ENCODE measurements around the gene DRAP1. TPM values are rescaled to one million over a fixed set of nuclear protein-coding genes. Genes with fewer than 3 reads are reported as not detected.

DRAP1 gene
- total RNA-seq, 1 experiment from 2014 or later, result 105 TPM

GRCh38 chr11:65921033-65921555 is 1.9 kb downstream of the DRAP1 start:
- H3K4me2 ChIP-seq (ENCODE audit: insufficient read depth, insufficient read length, low read length), result no peak overlapping the region
- Mint-ChIP-seq H3K27ac (no peak overlapping the region), H3K4me3 (peak overlapping the region in 1 of 2 experiments; percentile 84; a peak in 3 of 5 replicates), H3K4me1 (peaks cover 11 to 21% of the 10 kb centered on the region in 2 experiments), H3K9me3 (no peaks in the 10 kb centered on the region), H3K36me3 (ENCODE audit: insufficient read depth in 1 of 3, low read depth in 3 of 3) (peaks cover 1 to 25% (median 23%) of the 10 kb centered on the region in 3 experiments; a peak in 6 of 7 replicates), H3K27me3 (ENCODE audit: low read depth) (no peaks in the 10 kb centered on the region)
- no peaks in the 10 kb centered on the region for H3K4me1 ChIP-seq (ENCODE audit: insufficient read depth, low read length)
- no peak overlapping the region for H3K14ac ChIP-seq (ENCODE audit: insufficient read depth, low read length)
- H2AFZ ChIP-seq (ENCODE audit: low read length), result no peak overlapping the region
- H2BK5ac ChIP-seq (ENCODE audit: insufficient read length, low read length), result no peak overlapping the region
- H3K79me2 ChIP-seq (ENCODE audit: insufficient read depth, low read length), result no peaks in the 10 kb centered on the region
- no peak overlapping the region for H3T11ph ChIP-seq (ENCODE audit: low read length)
- no peak for DNase-seq
- no peak overlapping the region for H2BK12ac ChIP-seq (ENCODE audit: insufficient read length, low read depth, low read length)
- no peak overlapping the region for H4K91ac ChIP-seq (ENCODE audit: insufficient read length, low read depth, low read length)
- H2BK120ac ChIP-seq (ENCODE audit: low read depth, low read length, poor library complexity, severe bottlenecking), result no peak overlapping the region
- H3K79me1 ChIP-seq (ENCODE audit: insufficient read depth, low read depth, low read length, poor library complexity, severe bottlenecking), result no peaks in the 10 kb centered on the region
- no peak overlapping the region for H3K9ac ChIP-seq (ENCODE audit: extremely low read depth, insufficient read length, low read length)
- no peak overlapping the region for H3K27ac ChIP-seq (ENCODE audit: insufficient read length, low read depth, low read length)
- no peak overlapping the region for H3K23ac ChIP-seq (ENCODE audit: insufficient read length, low read depth, low read length)
- no peak overlapping the region for H2BK15ac ChIP-seq (ENCODE audit: low read depth, low read length)
- no peaks in the 10 kb centered on the region for H4K20me1 ChIP-seq (ENCODE audit: control insufficient read depth, insufficient read depth, insufficient read length)
- H3K27me3 ChIP-seq (ENCODE audit: insufficient read depth, low read length), result no peaks in the 10 kb centered on the region
- H2AK5ac ChIP-seq (ENCODE audit: insufficient read length, low read length), result no peak overlapping the region
- peaks cover 11% of the 10 kb centered on the region for H3K23me2 ChIP-seq (ENCODE audit: insufficient read length, low read depth, low read length, poor library complexity, severe bottlenecking)
- no CpG with 5 or more reads among the region's 12 CpGs for WGBS (ENCODE audit: extremely low coverage, insufficient read length, low lambda C conversion rate)
- TF ChIP-seq CTCF (conservative IDR thresholded peaks at IDR 0.05), result no peak
- no peaks in the 10 kb centered on the region for H3K9me3 ChIP-seq (ENCODE audit: control insufficient read depth, low read depth, low read length)
- no peak overlapping the region for H2BK20ac ChIP-seq (ENCODE audit: low read depth, low read length, poor library complexity, severe bottlenecking)
- no peak overlapping the region for H4K5ac ChIP-seq (ENCODE audit: insufficient read length, low read depth, low read length)
- H3K56ac ChIP-seq (ENCODE audit: insufficient read length, low read depth, low read length), result no peak overlapping the region
- H4K8ac ChIP-seq (replicated peaks; ENCODE audit: insufficient read length, low read depth, low read length), result no peak overlapping the region
- no peak overlapping the region for H3K4ac ChIP-seq (ENCODE audit: low read depth, low read length)
- no peak overlapping the region for H3K18ac ChIP-seq (ENCODE audit: insufficient read length, low read depth, low read length)

Measured in H9 (cell line).